HepG2 (cell line): Measurements from ENCODE around the gene AGAP1. TPM values are rescaled to one million over a fixed set of nuclear protein-coding genes. Genes with fewer than 3 reads are reported as not detected.
A peak's percentile ranks its signal among the peaks of the same experiment; 100 is the strongest.

Experiments used
- ASH2L ChIP-seq: fragments of 300-600, 200-600 bp; sonication (generic); IDR thresholded peaks from 2 replicates; pipeline ENCODE4 v1.7.0; 2017; ENCODE audit warnings: low read depth, mild to moderate bottlenecking, moderate library complexity, mixed read lengths, low read length; ENCODE audit not compliant: insufficient read length
- BCL6 ChIP-seq: IDR thresholded peaks from 2 replicates; pipeline ENCODE4 v1.6.1; 2016; ENCODE audit warnings: missing genetic modification reagents, missing compliant biosample characterization
- CBX5 ChIP-seq: sonication (generic); formaldehyde crosslinking; IDR thresholded peaks from 2 replicates; pipeline ENCODE4 v1.4.0; 2020; ENCODE audit warnings: missing genetic modification reagents, borderline replicate concordance
- CC2D1A ChIP-seq: sonication (generic); formaldehyde crosslinking; IDR thresholded peaks from 2 replicates; pipeline ENCODE4 v1.8.1; 2023; ENCODE audit warnings: mild to moderate bottlenecking, missing genetic modification reagents
- KDM2A ChIP-seq: sonication (generic); formaldehyde crosslinking; IDR thresholded peaks from 2 replicates; pipeline ENCODE4 v1.4.0; 2020; ENCODE audit warnings: low read depth, missing genetic modification reagents, borderline replicate concordance
- KDM3A ChIP-seq: IDR thresholded peaks from 2 replicates; pipeline ENCODE4 v1.6.1; 2018; ENCODE audit warnings: low read depth, missing compliant biosample characterization
- KLF16 ChIP-seq, 2 experiments: sonication (generic) in 1 of 2; formaldehyde crosslinking in 1 of 2; IDR thresholded peaks; 2 replicates each; pipeline versions ENCODE4 v1.6.1 to v1.8.0; 2016 to 2023; ENCODE audit warnings: missing genetic modification reagents in 2 of 2, missing compliant biosample characterization in 1 of 2
- KLF6 ChIP-seq: IDR thresholded peaks from 2 replicates; pipeline ENCODE4 v1.8.0; 2016; ENCODE audit warnings: missing biosample characterization, missing genetic modification reagents
- NR2F1 ChIP-seq, 2 experiments: fragments of 450-650 bp in 1 of 2; formaldehyde crosslinking in 1 of 2; IDR thresholded peaks; 2 replicates each; pipeline versions ENCODE4 v1.5.0 to v1.6.1; 2016 to 2020; ENCODE audit warnings: mild to moderate bottlenecking in 1 of 2, missing compliant biosample characterization in 1 of 2, missing genetic modification reagents in 1 of 2, moderate library complexity in 1 of 2
- NR2F2 ChIP-seq: IDR thresholded peaks from 2 replicates; pipeline ENCODE4 v1.6.1; 2012; ENCODE audit warnings: low read depth, inconsistent platforms, borderline replicate concordance
- RAD51 ChIP-seq: fragments of 450-650 bp; IDR thresholded peaks from 2 replicates; pipeline ENCODE4 v1.6.1; 2016; ENCODE audit warnings: borderline replicate concordance
- RNF2 ChIP-seq: fragments of 450-650 bp; conservative IDR thresholded peaks from 2 replicates; pipeline ENCODE4 v1.6.1; 2016; ENCODE audit warnings: low read depth
- SIX1 ChIP-seq: sonication (generic); formaldehyde crosslinking; IDR thresholded peaks from 2 replicates; pipeline ENCODE4 v1.4.0; 2020; ENCODE audit warnings: missing genetic modification reagents, borderline replicate concordance
- SRSF1 ChIP-seq: fragments of 200-400 bp; formaldehyde crosslinking; optimal IDR thresholded peaks from 2 replicates; pipeline ENCODE3; 2017; ENCODE audit warnings: mild to moderate bottlenecking, low read depth, low read length, moderate library complexity
- TBX2 ChIP-seq: sonication (generic); formaldehyde crosslinking; IDR thresholded peaks from 2 replicates; pipeline ENCODE4 v1.5.0; 2020; ENCODE audit warnings: missing genetic modification reagents, mild to moderate bottlenecking, borderline replicate concordance
- TRIM24 ChIP-seq: sonication (generic); formaldehyde crosslinking; IDR thresholded peaks from 2 replicates; pipeline ENCODE4 v1.8.0; 2022; ENCODE audit warnings: mild to moderate bottlenecking, missing genetic modification reagents
- ZBTB42 ChIP-seq: sonication (generic); formaldehyde crosslinking; IDR thresholded peaks from 2 replicates; pipeline ENCODE4 v1.5.0; 2020; ENCODE audit warnings: mild to moderate bottlenecking, missing genetic modification reagents
- ZMAT3 ChIP-seq: sonication (generic); formaldehyde crosslinking; conservative IDR thresholded peaks from 2 replicates; pipeline ENCODE4 v1.7.0; 2021; ENCODE audit warnings: missing genetic modification reagents
- ZNF225 ChIP-seq: sonication (generic); formaldehyde crosslinking; IDR thresholded peaks from 2 replicates; pipeline ENCODE4 v1.4.0; 2020; ENCODE audit warnings: mild to moderate bottlenecking, missing genetic modification reagents
- ZNF354B ChIP-seq: sonication (generic); formaldehyde crosslinking; IDR thresholded peaks from 2 replicates; pipeline ENCODE4 v1.8.0; 2022; ENCODE audit warnings: mild to moderate bottlenecking, missing genetic modification reagents
- ZNF451 ChIP-seq: sonication (generic); formaldehyde crosslinking; IDR thresholded peaks from 2 replicates; pipeline ENCODE4 v1.5.0; 2020; ENCODE audit warnings: mild to moderate bottlenecking, missing genetic modification reagents
- ZNF605 ChIP-seq: sonication (generic); formaldehyde crosslinking; IDR thresholded peaks from 2 replicates; pipeline ENCODE4 v1.8.0; 2022; ENCODE audit warnings: mild to moderate bottlenecking, missing genetic modification reagents
- ZNF768 ChIP-seq: sonication (generic); formaldehyde crosslinking; IDR thresholded peaks from 2 replicates; pipeline ENCODE4 v1.4.0; 2020; ENCODE audit warnings: missing genetic modification reagents
- ZSCAN20 ChIP-seq: sonication (generic); formaldehyde crosslinking; IDR thresholded peaks from 2 replicates; pipeline ENCODE4 v1.4.0; 2020; ENCODE audit warnings: missing genetic modification reagents, mild to moderate bottlenecking, borderline replicate concordance
- ZSCAN31 ChIP-seq: sonication (generic); formaldehyde crosslinking; IDR thresholded peaks from 2 replicates; pipeline ENCODE4 v1.5.0; 2020; ENCODE audit warnings: low read depth, mild to moderate bottlenecking, missing genetic modification reagents
- polyA plus RNA-seq, 8 experiments: library from polyadenylated mRNA; depleted of rRNA in 3 of 8; stranded (reverse) in 7 of 8; unstranded in 1 of 8; fragments of >200 nt; fragmentation: Illumina TruSeq in 4 of 8; extraction: Trizol in 4 of 8; gene quantifications; 2 replicates each; pipeline versions ENCODE4 v1.2.1 to v1.2.3, GENCODE V29; 2011 to 2016; ENCODE audit warnings: low read depth in 4 of 8, missing spikeins in 1 of 8, mixed read lengths in 1 of 8; ENCODE audit not compliant: insufficient read depth in 1 of 8
- total RNA-seq, 5 experiments: library from RNA; depleted of rRNA; stranded (reverse); fragments of >200 nt; fragmentation: Illumina TruSeq; extraction: Trizol; gene quantifications; 2 replicates each; pipeline ENCODE4 v1.2.3, GENCODE V29; 2016; ENCODE audit warnings: low read depth in 1 of 5
- TF ChIP-seq, protein P1 (sequence below): sonication (generic); formaldehyde crosslinking; IDR thresholded peaks from 2 replicates; pipeline ENCODE4 v1.4.0; 2020; ENCODE audit warnings: missing genetic modification reagents
- TF ChIP-seq, protein P2 (sequence below): IDR thresholded peaks from 2 replicates; pipeline ENCODE4 v1.6.1; 2016; ENCODE audit warnings: control low read depth
- TF ChIP-seq, protein P3 (sequence below), 2 experiments: sonication (generic) in 1 of 2; formaldehyde crosslinking in 1 of 2; IDR thresholded peaks; 2 replicates each; pipeline versions ENCODE4 v1.5.1 to v1.6.1; 2011 to 2020; ENCODE audit warnings: borderline replicate concordance in 1 of 2, low read depth in 1 of 2, low read length in 1 of 2, mild to moderate bottlenecking in 1 of 2, missing genetic modification reagents in 1 of 2, moderate library complexity in 1 of 2

AGAP1 gene
- total and polyA plus RNA-seq, 2 of the 13 experiments (the other 11 are each of a cell fraction or from before 2014, with no cell fraction given): 21.2 to 32.7 TPM

DNA sequence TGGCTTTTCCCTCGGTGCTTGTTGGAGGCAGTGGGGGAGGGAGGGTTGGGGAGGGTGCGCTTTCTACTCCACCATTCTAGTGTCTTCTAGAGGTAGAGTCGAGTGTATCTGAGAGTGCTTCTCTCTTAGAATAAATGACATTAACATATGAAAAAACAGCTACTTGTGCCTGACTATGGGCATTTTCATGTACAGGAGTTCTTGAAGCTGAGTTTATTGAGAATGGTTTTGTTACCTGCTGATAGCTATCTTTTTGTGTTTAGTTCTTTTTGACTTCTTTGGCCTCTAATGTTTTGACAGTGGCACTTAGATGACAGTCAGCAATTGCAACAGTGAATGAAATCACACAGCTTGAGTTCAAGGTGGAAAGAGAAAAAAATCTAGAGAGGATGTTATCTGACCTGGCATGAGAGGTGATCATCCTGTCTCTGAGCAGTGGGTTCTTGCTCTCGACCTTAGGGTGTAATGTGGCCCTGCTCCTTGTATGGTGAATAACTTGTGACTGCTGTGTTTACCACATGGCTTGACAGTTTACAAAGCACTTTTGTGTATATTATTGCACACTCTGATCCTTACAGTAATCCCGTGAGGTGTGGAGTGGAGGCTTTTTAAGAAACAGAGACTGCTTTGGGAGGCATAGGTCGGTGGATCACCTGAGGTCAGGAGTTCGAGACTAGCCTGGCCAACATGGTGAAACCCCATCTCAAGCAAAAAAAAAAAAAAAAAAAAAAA lies 86.7 kb downstream of the AGAP1 start (continued):
- TF ChIP-seq NR2F2 (no peak), NR2F1 (CRISPR knock-in tag; IDR thresholded peaks at IDR 0.05) (peak in 1 of 2 experiments; percentile 10; a peak in 1 of 4 replicates), ZNF225 (CRISPR knock-in tag) (no peak), CBX5 (CRISPR knock-in tag) (no peak), CC2D1A (CRISPR knock-in tag) (no peak), TBX2 (CRISPR knock-in tag) (peak; percentile 43; the same call in 1 of the 2 replicates), KDM3A (no peak), KDM2A (no peak), RAD51 (no peak), ZMAT3 (CRISPR knock-in tag) (no peak), BCL6 (CRISPR knock-in tag) (peak; percentile 57; the same call in 1 of the 2 replicates), ZBTB42 (CRISPR knock-in tag) (no peak), ASH2L (no peak), ZNF451 (CRISPR knock-in tag) (no peak), SIX1 (CRISPR knock-in tag) (no peak), SRSF1 (no peak), ZSCAN31 (CRISPR knock-in tag) (no peak), ZNF605 (CRISPR knock-in tag) (no peak), TRIM24 (CRISPR knock-in tag) (no peak), KLF6 (CRISPR knock-in tag) (no peak), ZNF354B (CRISPR knock-in tag) (no peak), ZSCAN20 (no peak), RNF2 (no peak), ZNF768 (CRISPR knock-in tag) (no peak; the same call in 1 of the 2 replicates), KLF16 (CRISPR knock-in tag; IDR thresholded peaks at IDR 0.05) (0 out of 4 replicates have a peak, but pooled peaks of 1 of the 2 experiments have one; percentile 19)
- TF ChIP-seq, protein P1, sequence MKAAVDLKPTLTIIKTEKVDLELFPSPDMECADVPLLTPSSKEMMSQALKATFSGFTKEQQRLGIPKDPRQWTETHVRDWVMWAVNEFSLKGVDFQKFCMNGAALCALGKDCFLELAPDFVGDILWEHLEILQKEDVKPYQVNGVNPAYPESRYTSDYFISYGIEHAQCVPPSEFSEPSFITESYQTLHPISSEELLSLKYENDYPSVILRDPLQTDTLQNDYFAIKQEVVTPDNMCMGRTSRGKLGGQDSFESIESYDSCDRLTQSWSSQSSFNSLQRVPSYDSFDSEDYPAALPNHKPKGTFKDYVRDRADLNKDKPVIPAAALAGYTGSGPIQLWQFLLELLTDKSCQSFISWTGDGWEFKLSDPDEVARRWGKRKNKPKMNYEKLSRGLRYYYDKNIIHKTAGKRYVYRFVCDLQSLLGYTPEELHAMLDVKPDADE: no peak
- TF ChIP-seq, protein P2, sequence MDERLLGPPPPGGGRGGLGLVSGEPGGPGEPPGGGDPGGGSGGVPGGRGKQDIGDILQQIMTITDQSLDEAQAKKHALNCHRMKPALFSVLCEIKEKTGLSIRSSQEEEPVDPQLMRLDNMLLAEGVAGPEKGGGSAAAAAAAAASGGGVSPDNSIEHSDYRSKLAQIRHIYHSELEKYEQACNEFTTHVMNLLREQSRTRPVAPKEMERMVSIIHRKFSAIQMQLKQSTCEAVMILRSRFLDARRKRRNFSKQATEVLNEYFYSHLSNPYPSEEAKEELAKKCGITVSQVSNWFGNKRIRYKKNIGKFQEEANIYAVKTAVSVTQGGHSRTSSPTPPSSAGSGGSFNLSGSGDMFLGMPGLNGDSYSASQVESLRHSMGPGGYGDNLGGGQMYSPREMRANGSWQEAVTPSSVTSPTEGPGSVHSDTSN (CRISPR knock-in tag): no peak
- TF ChIP-seq, protein P3, sequence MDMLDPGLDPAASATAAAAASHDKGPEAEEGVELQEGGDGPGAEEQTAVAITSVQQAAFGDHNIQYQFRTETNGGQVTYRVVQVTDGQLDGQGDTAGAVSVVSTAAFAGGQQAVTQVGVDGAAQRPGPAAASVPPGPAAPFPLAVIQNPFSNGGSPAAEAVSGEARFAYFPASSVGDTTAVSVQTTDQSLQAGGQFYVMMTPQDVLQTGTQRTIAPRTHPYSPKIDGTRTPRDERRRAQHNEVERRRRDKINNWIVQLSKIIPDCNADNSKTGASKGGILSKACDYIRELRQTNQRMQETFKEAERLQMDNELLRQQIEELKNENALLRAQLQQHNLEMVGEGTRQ (IDR thresholded peaks at IDR 0.05; ENCODE audit: low read depth, low read length): no peak
- TF ChIP-seq, protein P3 (CRISPR knock-in tag; IDR thresholded peaks at IDR 0.05; ENCODE audit: borderline replicate concordance): no peak
